PC-9 (cell line): ENCODE data around the gene IRAK1. TPM values are rescaled to one million over a fixed set of nuclear protein-coding genes. Genes with fewer than 3 reads are reported as not detected.

Experiments used
- BruUV-seq: library from RNA; stranded (reverse); fragments of 400-500 nt; replicated peaks from 2 replicates; lab custom pipeline; 2021; lab: Mats Ljungman, UMichigan
- CTCF ChIA-PET: fragments of 300-600 bp; sonication (Branson Sonifier 250); formaldehyde crosslinking; loops from one replicate; lab custom pipeline; 2022; ENCODE audit warnings: antibody characterized with exemption; lab: Charles Lee
- POLR2A ChIA-PET: fragments of 300-600 bp; sonication (Branson Sonifier 250); formaldehyde crosslinking; loops from one replicate; lab custom pipeline; 2022; ENCODE audit warnings: antibody characterized with exemption; ENCODE audit not compliant: unreplicated experiment; lab: Charles Lee
- DNase-seq, 2 experiments: peaks; one replicate each; pipeline versions ENCODE4 v3.0.0 to v3.0.0-alpha.2; 2015 to 2022; ENCODE audit warnings: mixed read lengths in 1 of 2
- H2AFZ ChIP-seq: fragments of 200-600 bp; sonication (generic); 2 replicates; pipeline ENCODE4 v1.8.1; 2017; ENCODE audit warnings: antibody characterized with exemption
- H3F3A ChIP-seq: fragments of 200-600 bp; sonication (generic); 2 replicates; pipeline ENCODE4 v1.8.1; 2017; ENCODE audit warnings: antibody characterized with exemption, mild to moderate bottlenecking, low read depth; ENCODE audit not compliant: insufficient read depth
- H3K27ac ChIP-seq: fragments of 200-600 bp; sonication (generic); 2 replicates; pipeline ENCODE4 v1.6.1; 2016; ENCODE audit warnings: mixed run types
- H3K27me3 ChIP-seq: fragments of 200-600 bp; sonication (generic); 2 replicates; pipeline ENCODE4 v1.6.1; 2016; ENCODE audit warnings: low read depth, mixed run types; ENCODE audit not compliant: insufficient read depth
- H3K36me3 ChIP-seq: fragments of 200-600 bp; sonication (generic); 2 replicates; pipeline ENCODE4 v1.6.1; 2016; ENCODE audit warnings: low read depth, mixed run types
- H3K4me1 ChIP-seq: fragments of 200-600 bp; sonication (generic); replicated peaks from 2 replicates; pipeline ENCODE4 v1.6.1; 2016; ENCODE audit warnings: mixed run types; ENCODE audit not compliant: insufficient read depth
- H3K4me2 ChIP-seq: fragments of 200-600 bp; sonication (generic); 2 replicates; pipeline ENCODE4 v1.6.1; 2017; ENCODE audit warnings: mixed run types
- H3K4me3 ChIP-seq: fragments of 200-600 bp; sonication (generic); 2 replicates; pipeline ENCODE4 v1.6.1; 2016; ENCODE audit warnings: mixed run types
- H3K79me2 ChIP-seq: fragments of 200-600 bp; sonication (generic); 2 replicates; pipeline ENCODE4 v1.6.1; 2017; ENCODE audit warnings: low read depth, mixed run types
- H3K9me2 ChIP-seq: fragments of 200-600 bp; sonication (generic); 2 replicates; pipeline ENCODE4 v1.8.1; 2017; ENCODE audit warnings: mild to moderate bottlenecking; ENCODE audit not compliant: insufficient read depth
- H3K9me3 ChIP-seq: fragments of 200-600 bp; sonication (generic); 2 replicates; pipeline ENCODE4 v1.8.1; 2016; ENCODE audit warnings: low read depth; ENCODE audit not compliant: insufficient read depth
- H4K20me1 ChIP-seq: fragments of 200-600 bp; sonication (generic); 2 replicates; pipeline ENCODE4 v1.8.1; 2017; ENCODE audit not compliant: insufficient read depth
- EZH2 ChIP-seq: fragments of 200-600 bp; sonication (generic); IDR thresholded peaks from 2 replicates; pipeline ENCODE4 v1.8.0; 2017; ENCODE audit warnings: antibody characterized with exemption, low read depth
- intact Hi-C: fragments of 100-400 bp; cut with micrococcal nuclease; formaldehyde crosslinking; loops from one replicate; pipeline ENCODE4 v1.10.0; 2022; ENCODE audit not compliant: unreplicated experiment
- total RNA-seq: library from RNA; stranded (reverse); gene quantifications from 2 replicates; pipeline ENCODE4 v1.2.3, GENCODE V29; 2021
- TF ChIP-seq, protein P1 (sequence below): fragments of 200-600 bp; sonication (generic); conservative IDR thresholded peaks from 2 replicates; pipeline ENCODE4 v1.6.1; 2017; ENCODE audit warnings: mixed run types, antibody characterized with exemption, mild to moderate bottlenecking, moderate library complexity

Gene IRAK1
- total RNA-seq, 1 experiment from 2014 or later, result 364 TPM

DNA sequence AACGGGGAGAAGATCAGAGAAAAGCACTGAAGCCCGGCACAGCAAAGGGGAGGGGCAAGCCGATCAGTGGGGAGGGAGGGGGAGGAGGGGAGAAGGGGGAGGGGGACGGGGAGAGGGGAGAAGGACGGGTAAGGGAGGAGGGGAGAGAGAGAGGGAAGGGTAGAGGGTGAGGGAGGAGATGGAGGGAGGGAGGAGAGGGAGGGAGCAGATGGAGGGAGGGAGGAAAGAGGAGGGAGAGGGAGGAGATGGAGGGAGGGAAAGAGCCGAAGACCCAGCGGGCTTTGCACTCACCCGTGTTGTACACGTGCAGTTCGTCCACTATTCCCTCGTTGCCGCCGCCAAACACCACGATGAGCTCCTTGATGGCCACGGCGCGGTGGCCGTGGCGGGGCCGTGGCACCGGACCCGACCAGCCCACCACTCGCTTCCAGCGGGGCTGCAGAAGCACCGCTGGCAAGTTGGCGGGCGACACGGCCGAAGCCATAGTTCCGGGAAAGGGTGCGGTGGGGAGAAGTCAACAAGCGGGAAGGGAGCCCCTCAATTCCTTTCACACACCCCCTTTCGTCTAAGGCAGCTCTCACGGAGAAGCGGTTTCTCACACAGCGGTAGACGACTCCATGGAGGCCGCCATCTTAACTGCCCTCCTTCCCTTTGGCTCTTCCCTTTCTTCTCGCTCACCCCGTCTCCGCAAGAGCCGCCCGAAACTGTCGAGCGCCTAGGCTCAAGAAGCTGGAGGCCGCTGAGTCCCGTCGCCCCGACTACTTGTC lies 49.2 kb downstream of the IRAK1 start:
- Histone ChIP-seq H3K9me2 (no peaks in the 10 kb centered on the region), H3K79me2 (peaks cover 67% of the 10 kb centered on the region), H3K9me3 (no peaks in the 10 kb centered on the region), H4K20me1 (peaks cover 43% of the 10 kb centered on the region), H2AFZ (no peak overlapping the region), H3K27ac (peak overlapping the region; percentile 99), H3K4me3 (peak overlapping the region; percentile 92), H3K36me3 (no peaks in the 10 kb centered on the region), H3F3A (peaks cover 9% of the 10 kb centered on the region; the same call in 1 of the 2 replicates), H3K27me3 (no peaks in the 10 kb centered on the region), H3K4me2 (peak overlapping the region; percentile 89), H3K4me1 (peaks cover 13% of the 10 kb centered on the region)
- peak in 1 of 2 experiments; percentile 33 for DNase-seq
- ChIA-PET CTCF (interaction anchor here (0.6 kb wide), 2 partner anchors 127 to 851 kb away, joined by 4 to 5 read pairs; no protein-coding TSS in a partner anchor), POLR2A (interaction anchor here (0.5 to 1.0 kb wide), 4 partner anchors 25 to 577 kb away, joined by 6 to 22 read pairs (median 8); partner anchors contain the start of genes IKBKG and SLC10A3)
- TSS peak; percentile 45 for BruUV-seq
- intact Hi-C loops, result loop anchor here (1.0 to 2.0 kb wide), 4 partner anchors 32 to 577 kb away; partner anchors contain the start of genes EMD, IKBKG and MECP2
- TF ChIP-seq EZH2, result no peak
- TF ChIP-seq, protein P1, sequence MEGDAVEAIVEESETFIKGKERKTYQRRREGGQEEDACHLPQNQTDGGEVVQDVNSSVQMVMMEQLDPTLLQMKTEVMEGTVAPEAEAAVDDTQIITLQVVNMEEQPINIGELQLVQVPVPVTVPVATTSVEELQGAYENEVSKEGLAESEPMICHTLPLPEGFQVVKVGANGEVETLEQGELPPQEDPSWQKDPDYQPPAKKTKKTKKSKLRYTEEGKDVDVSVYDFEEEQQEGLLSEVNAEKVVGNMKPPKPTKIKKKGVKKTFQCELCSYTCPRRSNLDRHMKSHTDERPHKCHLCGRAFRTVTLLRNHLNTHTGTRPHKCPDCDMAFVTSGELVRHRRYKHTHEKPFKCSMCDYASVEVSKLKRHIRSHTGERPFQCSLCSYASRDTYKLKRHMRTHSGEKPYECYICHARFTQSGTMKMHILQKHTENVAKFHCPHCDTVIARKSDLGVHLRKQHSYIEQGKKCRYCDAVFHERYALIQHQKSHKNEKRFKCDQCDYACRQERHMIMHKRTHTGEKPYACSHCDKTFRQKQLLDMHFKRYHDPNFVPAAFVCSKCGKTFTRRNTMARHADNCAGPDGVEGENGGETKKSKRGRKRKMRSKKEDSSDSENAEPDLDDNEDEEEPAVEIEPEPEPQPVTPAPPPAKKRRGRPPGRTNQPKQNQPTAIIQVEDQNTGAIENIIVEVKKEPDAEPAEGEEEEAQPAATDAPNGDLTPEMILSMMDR, result no peak

DNA sequence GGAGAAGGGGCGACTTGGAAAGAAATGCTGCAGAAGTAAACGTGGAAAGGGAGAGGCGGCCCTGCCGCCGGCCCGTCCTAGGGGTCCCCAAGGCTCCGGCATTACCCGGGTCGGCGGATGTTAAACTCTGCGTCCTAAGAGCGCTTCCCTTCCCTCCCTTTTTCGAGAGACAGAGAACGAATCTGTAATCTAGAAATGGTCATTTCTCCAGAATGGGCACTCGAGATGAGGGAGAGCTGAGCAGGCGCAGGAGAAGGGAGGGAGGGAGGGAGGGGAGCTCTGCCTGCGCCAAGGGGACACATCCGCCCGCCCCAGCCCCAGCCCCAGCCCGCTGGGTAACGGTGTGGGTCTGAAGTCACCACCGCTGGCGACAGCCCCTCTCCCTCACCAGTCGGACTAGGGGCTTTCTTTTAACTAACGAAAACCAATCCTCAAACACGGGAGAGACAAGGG lies 49.8 kb downstream of the IRAK1 start:
- H3K4me3 ChIP-seq, result peak overlapping the region; percentile 92; the same call in 1 of the 2 replicates
- H3K9me2 ChIP-seq, result no peaks in the 10 kb centered on the region
- H3K27me3 ChIP-seq, result no peaks in the 10 kb centered on the region
- peaks cover 73% of the 10 kb centered on the region for H3K79me2 ChIP-seq
- H3K4me1 ChIP-seq, result peaks cover 13% of the 10 kb centered on the region
- no peak overlapping the region for H3K27ac ChIP-seq
- peaks cover 9% of the 10 kb centered on the region; the same call in 1 of the 2 replicates for H3F3A ChIP-seq
- ChIA-PET POLR2A (no interaction called here), CTCF (interaction anchor here (0.6 kb wide), 2 partner anchors 127 to 851 kb away, joined by 4 to 5 read pairs; no protein-coding TSS in a partner anchor)
- TF ChIP-seq, protein P1, result no peak
- H3K9me3 ChIP-seq, result no peaks in the 10 kb centered on the region
- H3K36me3 ChIP-seq, result no peaks in the 10 kb centered on the region
- no TSS peak for BruUV-seq
- H3K4me2 ChIP-seq, result peak overlapping the region; percentile 89
- no peak for DNase-seq
- intact Hi-C loops, result loop anchor here (2.0 kb wide), 1 partner anchor 33 kb away; no protein-coding TSS in a partner anchor
- H4K20me1 ChIP-seq, result peaks cover 49% of the 10 kb centered on the region
- no peak overlapping the region for H2AFZ ChIP-seq

DNA sequence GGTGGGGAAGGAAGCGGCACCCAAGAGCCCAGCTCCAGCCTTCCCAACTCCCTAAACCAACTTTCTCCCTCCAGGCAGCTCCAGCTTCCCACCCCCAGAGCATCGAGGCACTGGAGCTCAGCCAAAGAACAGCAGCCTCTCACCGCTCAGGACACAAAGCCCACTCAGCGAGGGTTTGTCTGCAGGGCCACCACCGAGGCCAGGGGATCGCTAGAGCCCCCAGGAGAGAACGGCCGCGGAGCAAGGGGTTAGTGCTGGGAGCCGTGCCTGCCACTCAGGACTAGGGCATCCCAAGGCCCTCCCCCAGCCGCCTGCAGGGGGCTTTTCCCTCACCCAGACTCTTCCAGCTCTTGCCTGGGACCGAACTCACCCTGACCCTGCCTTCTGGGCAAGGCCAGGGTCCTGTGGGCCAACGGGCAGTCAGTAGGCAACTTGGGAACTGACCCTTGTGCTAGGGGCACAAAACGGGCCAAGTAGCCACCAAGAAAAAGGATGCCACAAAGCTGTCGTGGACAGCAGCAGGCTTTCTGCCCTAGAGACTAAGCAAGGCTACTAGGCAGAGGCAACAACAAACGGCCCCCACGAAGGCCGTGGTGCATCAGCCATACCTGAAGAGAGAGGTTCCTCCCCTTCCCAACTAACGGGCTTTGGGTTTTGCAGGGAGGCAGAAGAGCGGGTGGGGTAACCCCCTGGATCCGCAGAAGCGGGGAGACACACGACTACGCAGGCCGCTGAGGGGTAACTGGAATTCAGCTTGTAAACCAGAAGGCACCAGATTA lies 50.4 kb downstream of the IRAK1 start:
- Histone ChIP-seq H2AFZ (no peak overlapping the region), H3K4me2 (peak overlapping the region; percentile 89), H3K9me3 (no peaks in the 10 kb centered on the region), H3K27me3 (no peaks in the 10 kb centered on the region), H3K27ac (no peak overlapping the region), H3K9me2 (no peaks in the 10 kb centered on the region), H3K36me3 (no peaks in the 10 kb centered on the region), H3K4me1 (peaks cover 10% of the 10 kb centered on the region), H4K20me1 (peaks cover 55% of the 10 kb centered on the region), H3K4me3 (peak overlapping the region; percentile 92; the same call in 1 of the 2 replicates), H3K79me2 (peaks cover 72% of the 10 kb centered on the region), H3F3A (peaks cover 9% of the 10 kb centered on the region; the same call in 1 of the 2 replicates)
- no peak for TF ChIP-seq EZH2
- TF ChIP-seq, protein P1, result no peak
- intact Hi-C loops, result no loop called here
- no peak for DNase-seq
- BruUV-seq, result TSS peak; percentile 2
- ChIA-PET CTCF (no interaction called here), POLR2A (interaction anchor here (0.7 kb wide), 1 partner anchor 163 kb away, joined by 3 read pairs; no protein-coding TSS in a partner anchor)
